PC-3 (cell line): ENCODE measurements around the gene TUBA4A. TPM values are rescaled to one million over a fixed set of nuclear protein-coding genes. Genes with fewer than 3 reads are reported as not detected.
A peak's percentile ranks its signal among the peaks of the same experiment; 100 is the strongest.

Experiments
- ATAC-seq: fragments of 200-7000 bp; cut with Tn5 transposase; 2 replicates; pipeline ENCODE4 v1.9.1; 2020; ENCODE audit warnings: mild to moderate bottlenecking, moderate library complexity
- BruUV-seq: library from RNA; stranded (reverse); fragments of 400-500 nt; replicated peaks from 2 replicates; lab custom pipeline; 2021; lab: Mats Ljungman, UMichigan
- CTCF ChIA-PET: fragments of 300-600 bp; sonication (Branson Sonifier 250); formaldehyde crosslinking; loops from one replicate; lab custom pipeline; 2022; ENCODE audit warnings: antibody characterized with exemption; lab: Charles Lee
- POLR2A ChIA-PET: fragments of 300-600 bp; sonication (Branson Sonifier 250); formaldehyde crosslinking; loops from one replicate; lab custom pipeline; 2022; ENCODE audit warnings: antibody characterized with exemption; ENCODE audit not compliant: unreplicated experiment; lab: Charles Lee
- DNase-seq: peaks from one replicate; pipeline ENCODE4 v3.0.0-alpha.2; 2015
- H2AFZ ChIP-seq: fragments of 300-600 bp; sonication (generic); 2 replicates; pipeline ENCODE4 v1.6.0; 2016; ENCODE audit warnings: antibody characterized with exemption, low read length
- H3F3A ChIP-seq: fragments of 300-600 bp; sonication (generic); one replicate; pipeline ENCODE4 v1.6.0; 2017; ENCODE audit warnings: antibody characterized with exemption, low read length, control low read depth, mild to moderate bottlenecking; ENCODE audit not compliant: unreplicated experiment
- H3K27ac ChIP-seq: fragments of 300-600 bp; sonication (generic); 2 replicates; pipeline ENCODE4 v1.5.1; 2016; ENCODE audit warnings: mild to moderate bottlenecking, low read length
- H3K27me3 ChIP-seq: fragments of 300-600 bp; sonication (generic); 2 replicates; pipeline ENCODE4 v1.6.1; 2016; ENCODE audit warnings: low read length, mixed read lengths
- H3K36me3 ChIP-seq: fragments of 300-600 bp; sonication (generic); 2 replicates; pipeline ENCODE4 v1.6.1; 2016; ENCODE audit warnings: low read depth, mixed run types, low read length, mixed read lengths
- H3K4me1 ChIP-seq: fragments of 300-600 bp; sonication (generic); 2 replicates; pipeline ENCODE4 v1.5.1; 2016; ENCODE audit warnings: low read length; ENCODE audit not compliant: insufficient read depth
- H3K4me2 ChIP-seq: fragments of 300-600 bp; sonication (generic); 2 replicates; pipeline ENCODE4 v1.6.0; 2016; ENCODE audit warnings: low read length
- H3K4me3 ChIP-seq: fragments of 300-600 bp; sonication (generic); 2 replicates; pipeline ENCODE4 v1.5.1; 2016; ENCODE audit warnings: mild to moderate bottlenecking, low read length, mixed read lengths
- H3K79me2 ChIP-seq: fragments of 300-600 bp; sonication (generic); 2 replicates; pipeline ENCODE4 v1.6.1; 2017; ENCODE audit warnings: low read length, mixed read lengths
- H3K9ac ChIP-seq: fragments of 300-600 bp; sonication (generic); 2 replicates; pipeline ENCODE4 v1.6.0; 2016; ENCODE audit warnings: mild to moderate bottlenecking, low read length
- H3K9me2 ChIP-seq: fragments of 300-600 bp; sonication (generic); replicated peaks from 2 replicates; pipeline ENCODE4 v1.6.1; 2016; ENCODE audit warnings: mixed run types, low read length, mixed read lengths
- H3K9me3 ChIP-seq: fragments of 300-600 bp; sonication (generic); 2 replicates; pipeline ENCODE4 v1.6.1; 2016; ENCODE audit warnings: low read length, mixed read lengths
- H4K20me1 ChIP-seq: fragments of 300-600 bp; sonication (generic); 2 replicates; pipeline ENCODE4 v1.6.1; 2016; ENCODE audit warnings: low read length, mixed read lengths
- CTCF ChIP-seq: fragments of 300-600 bp; sonication (generic); conservative IDR thresholded peaks from 2 replicates; pipeline ENCODE4 v1.5.1; 2017; ENCODE audit warnings: antibody characterized with exemption, low read depth, mild to moderate bottlenecking, low read length
- EZH2 ChIP-seq: fragments of 300-600 bp; sonication (generic); IDR thresholded peaks from one replicate; pipeline ENCODE4 v1.6.1; 2017; ENCODE audit warnings: antibody characterized with exemption, mild to moderate bottlenecking, low read length; ENCODE audit not compliant: unreplicated experiment
- EZH2phosphoT487 ChIP-seq: fragments of 300-600 bp; sonication (generic); IDR thresholded peaks from 2 replicates; pipeline ENCODE4 v1.6.1; 2018; ENCODE audit warnings: mild to moderate bottlenecking, antibody characterized with exemption, low read length, borderline replicate concordance
- intact Hi-C: fragments of 100-400 bp; cut with micrococcal nuclease; formaldehyde crosslinking; loops from 2 replicates; pipeline ENCODE4 v1.9.0; 2023
- total RNA-seq: library from RNA; depleted of rRNA; stranded (reverse); fragments of >200 nt; gene quantifications from 2 replicates; pipeline ENCODE4 v1.2.3, GENCODE V29; 2014

Gene TUBA4A
- total RNA-seq, 1 experiment from 2014 or later = 75.4 TPM

- DNase-seq (no peak), ATAC-seq (no peak)
- Histone ChIP-seq H3K9ac (peak overlapping the region; percentile 83), H3K4me3 (peak overlapping the region; percentile 86), H3K9me3 (no peaks in the 10 kb centered on the region), H4K20me1 (no peaks in the 10 kb centered on the region), H2AFZ (peak overlapping the region; percentile 58), H3K36me3 (peaks cover 2% of the 10 kb centered on the region; the same call in 1 of the 2 replicates), H3K27me3 (no peaks in the 10 kb centered on the region), H3K4me2 (peak overlapping the region; percentile 99), H3K9me2 (no peaks in the 10 kb centered on the region), H3K27ac (peak overlapping the region; percentile 85), H3K4me1 (peaks cover 27% of the 10 kb centered on the region), H3K79me2 (peaks cover 11% of the 10 kb centered on the region), H3F3A (no peaks in the 10 kb centered on the region)
- CTCF ChIA-PET = interaction anchor here (3.5 kb wide), 1 partner anchor 15 kb away, joined by 39 read pairs; no protein-coding TSS in a partner anchor
- intact Hi-C loops = loop anchor here (1.0 to 2.0 kb wide), 4 partner anchors 14 to 120 kb away; partner anchors contain the start of genes ABCB6 and NHEJ1
- no TSS peak for BruUV-seq
- TF ChIP-seq EZH2 (no peak), EZH2phosphoT487 (no peak), CTCF (peak; percentile 18)
- POLR2A ChIA-PET = interaction anchor here (1.1 kb wide), 1 partner anchor 30 kb away, joined by 4 read pairs; no protein-coding TSS in a partner anchor
These were observed 26.3 kb upstream of the TUBA4A start for GRCh38 chr2:219279916-219280516.

GRCh38 chr2:219279151-219279915 lies 25.6 kb upstream of the TUBA4A start, which contains the start of gene DNAJB2:
TSS of gene DNAJB2 (plus strand) at chr2:219279366. CDS start at chr2:219279834, 468 bp downstream.
- Histone ChIP-seq H3K4me2 (peak within 1 kb of the TSS; percentile 99), H2AFZ (peak within 1 kb of the TSS; percentile 58)
- peak; percentile 86 for ATAC-seq

More at GRCh38 chr2:219279151-219279915, 25.6 kb upstream of the TUBA4A start, which contains the start of gene DNAJB2:
- Histone ChIP-seq H3F3A (no peaks in the 10 kb centered on the region), H3K9me3 (no peaks in the 10 kb centered on the region), H3K4me3 (peak within 1 kb of the TSS; percentile 86), H3K27me3 (no peaks in the 10 kb centered on the region), H3K4me1 (peaks cover 33% of the 10 kb centered on the region), H3K9ac (peak within 1 kb of the TSS; percentile 83), H3K9me2 (no peaks in the 10 kb centered on the region), H4K20me1 (no peaks in the 10 kb centered on the region), H3K27ac (peak within 1 kb of the TSS; percentile 85), H3K36me3 (no peaks in the 10 kb centered on the region; the same call in 1 of the 2 replicates), H3K79me2 (peaks cover 11% of the 10 kb centered on the region)
- intact Hi-C loops = loop anchor here (1.0 to 2.0 kb wide), 4 partner anchors 15 to 119 kb away; partner anchors contain the start of genes ABCB6 and NHEJ1
- DNase-seq = peak; percentile 99
- TF ChIP-seq EZH2 = no peak
- TF ChIP-seq EZH2phosphoT487 = peak; percentile 55; the same call in 1 of the 2 replicates
- peak; percentile 37; the same call in 1 of the 2 replicates for TF ChIP-seq CTCF
- POLR2A ChIA-PET = interaction anchor here (0.6 to 1.2 kb wide), 4 partner anchors 16 to 872 kb away, joined by 4 to 14 read pairs (median 5); partner anchors contain the start of gene DNPEP
- CTCF ChIA-PET = interaction anchor here (0.5 to 3.5 kb wide), 6 partner anchors 15 to 596 kb away, joined by 3 to 39 read pairs (median 4); partner anchors contain the start of gene DNPEP
- BruUV-seq = no TSS peak
